Body of pancreas (tissue), 4 donors: ENCODE results near the gene LGALS3.

Experiments
- POLR2A ChIP-seq, 3 donors: fragments of 450-650 bp; IDR thresholded peaks; one replicate each; pipeline ENCODE4 v1.6.1; 2016; ENCODE audit warnings: antibody characterized with exemption in 3 of 3, mild to moderate bottlenecking in 2 of 3
- TF ChIP-seq, protein P1 (sequence below), 7 experiments: fragments of 450-650 bp in 4 of 7; fragments of 200-600 bp in 3 of 7; sonication (generic) in 3 of 7; IDR thresholded peaks; one replicate each; pipeline ENCODE4 v1.5.1; 2016 to 2019; ENCODE audit warnings: antibody characterized with exemption in 7 of 7

DNA sequence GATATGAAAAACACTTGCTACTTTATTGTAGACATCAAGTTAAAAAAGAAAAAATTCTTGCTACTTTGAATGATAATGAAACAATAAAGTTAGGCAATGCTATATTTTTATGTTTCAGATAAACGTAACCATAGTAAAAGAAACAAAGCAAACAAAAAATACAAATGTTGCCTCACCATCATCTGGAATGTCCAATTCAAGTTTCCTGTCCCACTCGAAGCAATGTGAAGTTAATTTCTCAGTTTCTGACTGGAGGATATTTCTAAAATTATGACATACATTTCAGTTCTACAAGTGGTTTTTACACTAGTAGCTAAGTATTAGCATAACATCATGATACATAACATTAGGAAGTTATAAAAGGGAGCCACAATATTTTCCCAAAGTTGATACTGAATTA is 41.5 kb downstream of the LGALS3 start:
- TF ChIP-seq, protein P1, sequence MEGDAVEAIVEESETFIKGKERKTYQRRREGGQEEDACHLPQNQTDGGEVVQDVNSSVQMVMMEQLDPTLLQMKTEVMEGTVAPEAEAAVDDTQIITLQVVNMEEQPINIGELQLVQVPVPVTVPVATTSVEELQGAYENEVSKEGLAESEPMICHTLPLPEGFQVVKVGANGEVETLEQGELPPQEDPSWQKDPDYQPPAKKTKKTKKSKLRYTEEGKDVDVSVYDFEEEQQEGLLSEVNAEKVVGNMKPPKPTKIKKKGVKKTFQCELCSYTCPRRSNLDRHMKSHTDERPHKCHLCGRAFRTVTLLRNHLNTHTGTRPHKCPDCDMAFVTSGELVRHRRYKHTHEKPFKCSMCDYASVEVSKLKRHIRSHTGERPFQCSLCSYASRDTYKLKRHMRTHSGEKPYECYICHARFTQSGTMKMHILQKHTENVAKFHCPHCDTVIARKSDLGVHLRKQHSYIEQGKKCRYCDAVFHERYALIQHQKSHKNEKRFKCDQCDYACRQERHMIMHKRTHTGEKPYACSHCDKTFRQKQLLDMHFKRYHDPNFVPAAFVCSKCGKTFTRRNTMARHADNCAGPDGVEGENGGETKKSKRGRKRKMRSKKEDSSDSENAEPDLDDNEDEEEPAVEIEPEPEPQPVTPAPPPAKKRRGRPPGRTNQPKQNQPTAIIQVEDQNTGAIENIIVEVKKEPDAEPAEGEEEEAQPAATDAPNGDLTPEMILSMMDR (IDR thresholded peaks at IDR 0.05), result no peak
- no peak for TF ChIP-seq POLR2A (IDR thresholded peaks at IDR 0.05)
